Measurements from ENCODE around the gene FERMT3.

The FERMT3 gene

GRCh38 chr11:64251016-64251752, 44.7 kb downstream of the FERMT3 start, which contains the start of gene PLCB3:
TSS of gene PLCB3 (plus strand) at chr11:64251530. CDS start at chr11:64251650, 120 bp downstream.
- DNase-seq: peak; percentile 91

- DNase-seq: no peak
Measured at GRCh38 chr11:64251753-64252002, 45.2 kb downstream of the FERMT3 start.

GRCh38 chr11:64252003-64252872, 45.7 kb downstream of the FERMT3 start:
- DNase-seq: no peak

GRCh38 chr11:64253043-64253442, 46.5 kb downstream of the FERMT3 start:
- DNase-seq: no peak

GRCh38 chr11:64253481-64253880, 47.0 kb downstream of the FERMT3 start:
- no peak for DNase-seq

- no peak for DNase-seq
Measured at GRCh38 chr11:64254326-64254725, 47.8 kb downstream of the FERMT3 start.

- DNase-seq: no peak
Measured at GRCh38 chr11:64255135-64256128, 48.9 kb downstream of the FERMT3 start.

GRCh38 chr11:64256300-64256699, 49.8 kb downstream of the FERMT3 start:
- DNase-seq: no peak

GRCh38 chr11:64258356-64258755, 51.8 kb downstream of the FERMT3 start:
- DNase-seq: no peak

GRCh38 chr11:64258946-64259532, 52.5 kb downstream of the FERMT3 start:
- DNase-seq: no peak

GRCh38 chr11:64259533-64260067, 53.1 kb downstream of the FERMT3 start:
- DNase-seq: no peak

- DNase-seq: no peak
Measured at GRCh38 chr11:64260147-64260708, 53.7 kb downstream of the FERMT3 start.

- no peak for DNase-seq
Measured at GRCh38 chr11:64261556-64262080, 55.1 kb downstream of the FERMT3 start.

GRCh38 chr11:64262271-64263002, 55.9 kb downstream of the FERMT3 start:
- DNase-seq: no peak

GRCh38 chr11:64263021-64263946, 56.8 kb downstream of the FERMT3 start:
- no peak for DNase-seq

GRCh38 chr11:64263947-64264317, 57.4 kb downstream of the FERMT3 start:
- no peak for DNase-seq

GRCh38 chr11:64264371-64264852, 57.9 kb downstream of the FERMT3 start:
- DNase-seq: no peak

- no peak for DNase-seq
Measured at GRCh38 chr11:64265176-64266160, 58.9 kb downstream of the FERMT3 start.

Data from activated CD8-positive, alpha-beta memory T cell treated with anti-CD3 and anti-CD28 coated beads, Interleukin-2, amount 50 U/mL, for 48 hours (primary cell).